ENCODE results near the gene MRPS35.

Gene MRPS35

GRCh38 chr12:27782481-27782880 is 71.8 kb downstream of the MRPS35 start:
- Histone ChIP-seq H3K4me3 (ENCODE audit: low read length in 2 of 2) (peak overlapping the region in 1 of 2 donors; percentile 22), H3K27ac (ENCODE audit: low read depth in 2 of 2, low read length in 2 of 2) (no peak overlapping the region), H3K27me3 (ENCODE audit: control insufficient read depth in 2 of 2, insufficient read depth in 2 of 2, low read length in 2 of 2) (no peaks in the 10 kb centered on the region), H3K4me1 (ENCODE audit: control insufficient read depth in 2 of 2, insufficient read depth in 2 of 2, low read length in 2 of 2) (peaks cover 8 to 11% of the 10 kb centered on the region in 2 donors), H3K9me3 (ENCODE audit: control insufficient read depth in 2 of 2, low read length in 2 of 2) (no peaks in the 10 kb centered on the region), H3K36me3 (ENCODE audit: control insufficient read depth in 2 of 2, insufficient read depth in 2 of 2, low read length in 2 of 2) (peaks cover 0 to 3% of the 10 kb centered on the region in 2 donors), H3K9ac (ENCODE audit: low read depth in 1 of 2, low read length in 2 of 2) (no peak overlapping the region)

- H3K27me3 ChIP-seq (ENCODE audit: control insufficient read depth in 2 of 2, insufficient read depth in 2 of 2, low read length in 2 of 2): no peaks in the 10 kb centered on the region
- H3K9ac ChIP-seq (ENCODE audit: low read depth in 1 of 2, low read length in 2 of 2): no peak overlapping the region
- H3K4me3 ChIP-seq (ENCODE audit: low read length in 2 of 2): no peak overlapping the region
- H3K27ac ChIP-seq (ENCODE audit: low read depth in 2 of 2, low read length in 2 of 2): no peak overlapping the region
- H3K4me1 ChIP-seq (ENCODE audit: control insufficient read depth in 2 of 2, insufficient read depth in 2 of 2, low read length in 2 of 2): peaks cover 2 to 3% of the 10 kb centered on the region in 2 donors
- no peaks in the 10 kb centered on the region for H3K9me3 ChIP-seq (ENCODE audit: control insufficient read depth in 2 of 2, low read length in 2 of 2)
- H3K36me3 ChIP-seq (ENCODE audit: control insufficient read depth in 2 of 2, insufficient read depth in 2 of 2, low read length in 2 of 2): peaks cover under 1 to 3% of the 10 kb centered on the region in 2 donors
Measured at GRCh38 chr12:27785882-27786570, 75.4 kb downstream of the MRPS35 start.

DNA sequence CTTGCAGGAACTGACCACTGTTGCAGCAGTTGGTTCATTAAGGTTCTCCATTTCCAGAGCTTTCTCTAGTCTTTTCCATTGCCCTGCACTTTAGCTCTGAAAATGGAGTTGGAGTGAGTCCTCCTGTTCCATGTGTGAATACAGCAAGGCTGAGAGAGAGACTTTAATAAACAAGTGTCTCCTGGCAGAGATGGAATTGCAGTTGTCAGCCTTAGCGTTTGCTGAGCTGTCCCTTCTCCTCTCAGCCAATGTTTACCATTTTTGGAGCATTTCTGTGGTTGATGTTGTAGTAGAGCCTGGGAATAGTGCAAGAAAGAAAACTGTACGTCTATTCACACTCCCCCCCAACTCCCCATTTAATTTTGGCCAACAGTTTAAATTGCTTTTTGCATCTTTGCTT is 76.9 kb downstream of the MRPS35 start:
- no peaks in the 10 kb centered on the region for H3K9me3 ChIP-seq (ENCODE audit: control insufficient read depth in 2 of 2, low read length in 2 of 2)
- H3K36me3 ChIP-seq (ENCODE audit: control insufficient read depth in 2 of 2, insufficient read depth in 2 of 2, low read length in 2 of 2): peaks cover 8 to 13% of the 10 kb centered on the region in 2 donors
- H3K4me1 ChIP-seq (ENCODE audit: control insufficient read depth in 2 of 2, insufficient read depth in 2 of 2, low read length in 2 of 2): no peaks in the 10 kb centered on the region
- H3K27me3 ChIP-seq (ENCODE audit: control insufficient read depth in 2 of 2, insufficient read depth in 2 of 2, low read length in 2 of 2): no peaks in the 10 kb centered on the region
- no peak overlapping the region for H3K4me3 ChIP-seq (ENCODE audit: low read length in 2 of 2)
- H3K9ac ChIP-seq (ENCODE audit: low read depth in 1 of 2, low read length in 2 of 2): no peak overlapping the region
- H3K27ac ChIP-seq (ENCODE audit: low read depth in 2 of 2, low read length in 2 of 2): no peak overlapping the region

DNA sequence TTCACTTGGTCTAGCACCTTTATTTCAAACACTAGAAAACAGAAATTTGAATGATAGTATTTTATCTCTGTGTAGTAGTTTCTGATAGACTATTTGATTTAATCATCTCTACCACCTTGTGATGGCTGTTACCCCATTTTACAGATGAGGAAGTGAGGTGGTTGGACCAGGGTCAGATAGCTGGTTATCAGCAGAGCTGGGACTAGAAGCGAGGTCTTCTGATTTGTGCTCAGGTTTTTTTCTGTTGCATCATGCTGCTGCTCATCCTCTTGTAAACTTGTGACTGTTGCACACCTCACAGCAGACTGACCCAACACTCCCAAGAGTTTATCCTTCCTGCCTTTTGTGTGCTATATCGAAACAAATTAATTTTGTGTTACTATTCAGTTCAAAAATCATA is 79.5 kb downstream of the MRPS35 start:
- no peak overlapping the region for H3K4me3 ChIP-seq (ENCODE audit: low read length in 2 of 2)
- H3K36me3 ChIP-seq (ENCODE audit: control insufficient read depth in 2 of 2, insufficient read depth in 2 of 2, low read length in 2 of 2): peaks cover 15 to 25% of the 10 kb centered on the region in 2 donors
- no peaks in the 10 kb centered on the region for H3K27me3 ChIP-seq (ENCODE audit: control insufficient read depth in 2 of 2, insufficient read depth in 2 of 2, low read length in 2 of 2)
- H3K4me1 ChIP-seq (ENCODE audit: control insufficient read depth in 2 of 2, insufficient read depth in 2 of 2, low read length in 2 of 2): no peaks in the 10 kb centered on the region
- H3K9ac ChIP-seq (ENCODE audit: low read depth in 1 of 2, low read length in 2 of 2): no peak overlapping the region
- H3K9me3 ChIP-seq (ENCODE audit: control insufficient read depth in 2 of 2, low read length in 2 of 2): no peaks in the 10 kb centered on the region
- H3K27ac ChIP-seq (ENCODE audit: low read depth in 2 of 2, low read length in 2 of 2): no peak overlapping the region

- Histone ChIP-seq H3K9ac (ENCODE audit: low read depth in 1 of 2, low read length in 2 of 2) (no peak overlapping the region), H3K36me3 (ENCODE audit: control insufficient read depth in 2 of 2, insufficient read depth in 2 of 2, low read length in 2 of 2) (peaks cover 40 to 50% of the 10 kb centered on the region in 2 donors), H3K4me1 (ENCODE audit: control insufficient read depth in 2 of 2, insufficient read depth in 2 of 2, low read length in 2 of 2) (no peaks in the 10 kb centered on the region), H3K27me3 (ENCODE audit: control insufficient read depth in 2 of 2, insufficient read depth in 2 of 2, low read length in 2 of 2) (no peaks in the 10 kb centered on the region), H3K27ac (ENCODE audit: low read depth in 2 of 2, low read length in 2 of 2) (no peak overlapping the region), H3K4me3 (ENCODE audit: low read length in 2 of 2) (no peak overlapping the region), H3K9me3 (ENCODE audit: control insufficient read depth in 2 of 2, low read length in 2 of 2) (no peaks in the 10 kb centered on the region)
Measured at GRCh38 chr12:27794818-27795584, 84.4 kb downstream of the MRPS35 start.

DNA sequence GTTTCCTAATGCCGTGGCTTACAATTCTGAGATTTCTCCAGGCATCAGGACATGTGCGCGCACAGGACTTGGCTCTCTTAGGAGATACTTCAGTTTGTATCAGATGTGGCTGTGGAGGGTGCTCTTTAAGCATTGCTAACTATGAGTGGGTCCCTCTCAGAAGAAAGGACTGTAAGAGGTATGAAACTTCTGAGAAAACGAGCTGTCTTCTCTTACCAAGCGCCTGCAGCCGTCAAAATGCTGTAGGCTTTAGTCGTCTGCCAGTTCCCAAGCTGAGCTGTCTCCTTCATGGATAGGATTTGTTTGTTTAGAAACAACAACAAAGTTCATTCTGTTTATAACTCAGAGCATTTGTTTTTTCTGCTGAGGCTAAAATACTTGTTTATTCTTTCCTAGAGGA is 85.5 kb downstream of the MRPS35 start:
- H3K9ac ChIP-seq (ENCODE audit: low read depth in 1 of 2, low read length in 2 of 2): no peak overlapping the region
- no peaks in the 10 kb centered on the region for H3K4me1 ChIP-seq (ENCODE audit: control insufficient read depth in 2 of 2, insufficient read depth in 2 of 2, low read length in 2 of 2)
- H3K4me3 ChIP-seq (ENCODE audit: low read length in 2 of 2): no peak overlapping the region
- H3K27me3 ChIP-seq (ENCODE audit: control insufficient read depth in 2 of 2, insufficient read depth in 2 of 2, low read length in 2 of 2): no peaks in the 10 kb centered on the region
- H3K9me3 ChIP-seq (ENCODE audit: control insufficient read depth in 2 of 2, low read length in 2 of 2): no peaks in the 10 kb centered on the region
- H3K27ac ChIP-seq (ENCODE audit: low read depth in 2 of 2, low read length in 2 of 2): no peak overlapping the region
- H3K36me3 ChIP-seq (ENCODE audit: control insufficient read depth in 2 of 2, insufficient read depth in 2 of 2, low read length in 2 of 2): peaks cover 40 to 48% of the 10 kb centered on the region in 2 donors

- H3K27ac ChIP-seq (ENCODE audit: low read depth in 2 of 2, low read length in 2 of 2): no peak overlapping the region
- no peaks in the 10 kb centered on the region for H3K27me3 ChIP-seq (ENCODE audit: control insufficient read depth in 2 of 2, insufficient read depth in 2 of 2, low read length in 2 of 2)
- no peak overlapping the region for H3K9ac ChIP-seq (ENCODE audit: low read depth in 1 of 2, low read length in 2 of 2)
- H3K36me3 ChIP-seq (ENCODE audit: control insufficient read depth in 2 of 2, insufficient read depth in 2 of 2, low read length in 2 of 2): peaks cover 35 to 37% of the 10 kb centered on the region in 2 donors
- no peaks in the 10 kb centered on the region for H3K9me3 ChIP-seq (ENCODE audit: control insufficient read depth in 2 of 2, low read length in 2 of 2)
- no peaks in the 10 kb centered on the region for H3K4me1 ChIP-seq (ENCODE audit: control insufficient read depth in 2 of 2, insufficient read depth in 2 of 2, low read length in 2 of 2)
- H3K4me3 ChIP-seq (ENCODE audit: low read length in 2 of 2): no peak overlapping the region
Measured at GRCh38 chr12:27797301-27798025, 86.8 kb downstream of the MRPS35 start.

DNA sequence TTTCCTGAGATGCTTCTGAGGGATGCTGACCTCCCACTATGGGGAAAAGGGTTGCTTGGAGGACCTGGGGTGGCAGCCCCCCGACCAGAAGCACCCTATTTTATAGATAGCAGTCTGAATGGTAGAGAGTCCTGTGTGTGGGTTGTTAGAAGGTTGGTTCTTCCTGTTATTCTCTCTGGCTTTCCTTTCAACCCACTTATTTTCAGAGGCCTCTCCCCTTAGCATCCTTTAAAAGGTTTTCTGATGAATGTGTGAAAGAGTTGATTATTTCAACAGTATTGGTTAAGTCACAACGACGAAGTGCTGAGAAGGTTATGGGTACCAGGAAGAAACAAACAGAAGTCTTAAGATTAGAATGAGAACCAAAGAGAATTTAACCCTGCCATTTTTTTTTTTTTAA is 90.2 kb downstream of the MRPS35 start:
- no peaks in the 10 kb centered on the region for H3K27me3 ChIP-seq (ENCODE audit: control insufficient read depth in 2 of 2, insufficient read depth in 2 of 2, low read length in 2 of 2)
- H3K36me3 ChIP-seq (ENCODE audit: control insufficient read depth in 2 of 2, insufficient read depth in 2 of 2, low read length in 2 of 2): peaks cover 23 to 26% of the 10 kb centered on the region in 2 donors
- H3K27ac ChIP-seq (ENCODE audit: low read depth in 2 of 2, low read length in 2 of 2): no peak overlapping the region
- H3K9ac ChIP-seq (ENCODE audit: low read depth in 1 of 2, low read length in 2 of 2): no peak overlapping the region
- H3K9me3 ChIP-seq (ENCODE audit: control insufficient read depth in 2 of 2, low read length in 2 of 2): no peaks in the 10 kb centered on the region
- H3K4me3 ChIP-seq (ENCODE audit: low read length in 2 of 2): no peak overlapping the region
- no peaks in the 10 kb centered on the region for H3K4me1 ChIP-seq (ENCODE audit: control insufficient read depth in 2 of 2, insufficient read depth in 2 of 2, low read length in 2 of 2)

- Histone ChIP-seq H3K4me3 (ENCODE audit: low read length in 2 of 2) (no peak overlapping the region), H3K4me1 (ENCODE audit: control insufficient read depth in 2 of 2, insufficient read depth in 2 of 2, low read length in 2 of 2) (no peaks in the 10 kb centered on the region), H3K36me3 (ENCODE audit: control insufficient read depth in 2 of 2, insufficient read depth in 2 of 2, low read length in 2 of 2) (peaks cover 20 to 23% of the 10 kb centered on the region in 2 donors), H3K27me3 (ENCODE audit: control insufficient read depth in 2 of 2, insufficient read depth in 2 of 2, low read length in 2 of 2) (no peaks in the 10 kb centered on the region), H3K9me3 (ENCODE audit: control insufficient read depth in 2 of 2, low read length in 2 of 2) (no peaks in the 10 kb centered on the region), H3K9ac (ENCODE audit: low read depth in 1 of 2, low read length in 2 of 2) (no peak overlapping the region), H3K27ac (ENCODE audit: low read depth in 2 of 2, low read length in 2 of 2) (no peak overlapping the region)
Measured at GRCh38 chr12:27801630-27802029, 91.0 kb downstream of the MRPS35 start.

DNA sequence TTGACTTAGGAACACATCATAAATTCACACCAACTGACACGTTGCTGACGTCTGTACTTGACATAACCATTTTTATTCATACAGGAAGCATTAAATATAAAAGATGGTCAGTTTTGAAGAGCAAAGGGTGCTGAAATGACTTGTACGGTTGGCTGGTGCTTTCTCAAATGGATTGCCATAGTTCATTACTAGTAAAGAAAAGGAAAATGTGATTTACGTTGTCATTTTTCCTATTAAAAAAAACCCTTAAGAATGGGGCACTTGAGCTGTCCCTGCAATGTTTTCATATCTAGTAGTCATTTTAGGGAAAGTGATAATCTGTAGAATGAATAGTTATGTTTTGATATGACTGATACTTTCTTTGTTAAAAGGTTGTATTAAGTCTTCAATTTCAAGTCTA is 91.9 kb downstream of the MRPS35 start:
- H3K9me3 ChIP-seq (ENCODE audit: control insufficient read depth in 2 of 2, low read length in 2 of 2): no peaks in the 10 kb centered on the region
- H3K4me1 ChIP-seq (ENCODE audit: control insufficient read depth in 2 of 2, insufficient read depth in 2 of 2, low read length in 2 of 2): no peaks in the 10 kb centered on the region
- no peak overlapping the region for H3K27ac ChIP-seq (ENCODE audit: low read depth in 2 of 2, low read length in 2 of 2)
- no peaks in the 10 kb centered on the region for H3K27me3 ChIP-seq (ENCODE audit: control insufficient read depth in 2 of 2, insufficient read depth in 2 of 2, low read length in 2 of 2)
- H3K9ac ChIP-seq (ENCODE audit: low read depth in 1 of 2, low read length in 2 of 2): no peak overlapping the region
- H3K4me3 ChIP-seq (ENCODE audit: low read length in 2 of 2): no peak overlapping the region
- H3K36me3 ChIP-seq (ENCODE audit: control insufficient read depth in 2 of 2, insufficient read depth in 2 of 2, low read length in 2 of 2): peaks cover 11 to 16% of the 10 kb centered on the region in 2 donors
